ENCODE measurements around the gene RPS8.
A peak's percentile ranks its signal among the peaks of the same experiment; 100 is the strongest.
"Not testable (repeated sequence)": the region's sequence is repeated elsewhere in the genome, so short reads cannot be mapped to it uniquely, and the experiment has no call there.

Gene RPS8

DNA sequence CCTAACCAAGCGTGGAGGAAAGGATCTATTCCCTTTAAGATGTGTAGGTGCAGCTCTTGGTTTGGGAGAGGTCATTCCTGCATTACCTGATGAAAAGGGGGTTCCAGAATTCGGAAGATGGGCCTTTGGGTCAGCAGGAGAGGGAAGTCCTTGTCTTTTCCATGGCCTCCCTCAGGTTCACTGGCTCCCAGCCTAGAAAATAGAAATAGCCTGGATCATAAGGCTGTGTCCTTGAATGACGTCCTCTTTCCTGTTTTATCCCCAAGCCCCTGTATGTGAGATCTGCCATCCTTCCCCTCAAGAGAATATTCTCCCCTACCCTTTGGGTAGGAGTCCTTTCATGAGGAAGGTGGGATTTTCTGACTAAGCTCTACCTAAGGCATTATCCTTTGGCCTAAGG lies 14.5 kb upstream of the RPS8 start:
- H3K9me3 ChIP-seq (ENCODE audit: control extremely low read depth in 1 of 5, control insufficient read depth in 4 of 5, insufficient read depth in 2 of 5, low read depth in 1 of 5, low read length in 4 of 5): no peaks in the 10 kb centered on the region
- no peaks in the 10 kb centered on the region for H3K4me1 ChIP-seq (ENCODE audit: control extremely low read depth in 1 of 4, control insufficient read depth in 4 of 4, insufficient read depth in 4 of 4, low read length in 3 of 4)
- DNase-seq: no peak
- H3K27me3 ChIP-seq (replicated peaks in 2 of 5; ENCODE audit: control insufficient read depth in 4 of 5, insufficient read depth in 5 of 5, low read length in 4 of 5): no peaks in the 10 kb centered on the region
- ChIA-PET POLR2A (interaction anchor here (0.5 to 1.7 kb wide), 2 partner anchors 15 to 34 kb away, joined by 3 to 6 read pairs; partner anchors contain the start of gene RPS8), CTCF (interaction anchor here (0.5 kb wide), 1 partner anchor 16 kb away, joined by 3 read pairs; no protein-coding TSS in a partner anchor)
- peaks cover 12 to 69% (median 51%) of the 10 kb centered on the region in 4 experiments for H3K36me3 ChIP-seq (ENCODE audit: control insufficient read depth in 4 of 4, insufficient read depth in 4 of 4, low read length in 3 of 4)
- H3K4me3 ChIP-seq (ENCODE audit: control insufficient read depth in 1 of 7, extremely low read depth in 1 of 7, insufficient read depth in 4 of 7, low read depth in 2 of 7, low read length in 6 of 7): no peak overlapping the region
- WGBS (ENCODE audit: insufficient coverage): 100% methylated on average over 2 of the region's 3 CpGs
- H3K27ac ChIP-seq (ENCODE audit: insufficient read depth in 1 of 2, low read depth in 1 of 2, low read length in 2 of 2, poor library complexity in 1 of 2, severe bottlenecking in 2 of 2): no peak overlapping the region

DNA sequence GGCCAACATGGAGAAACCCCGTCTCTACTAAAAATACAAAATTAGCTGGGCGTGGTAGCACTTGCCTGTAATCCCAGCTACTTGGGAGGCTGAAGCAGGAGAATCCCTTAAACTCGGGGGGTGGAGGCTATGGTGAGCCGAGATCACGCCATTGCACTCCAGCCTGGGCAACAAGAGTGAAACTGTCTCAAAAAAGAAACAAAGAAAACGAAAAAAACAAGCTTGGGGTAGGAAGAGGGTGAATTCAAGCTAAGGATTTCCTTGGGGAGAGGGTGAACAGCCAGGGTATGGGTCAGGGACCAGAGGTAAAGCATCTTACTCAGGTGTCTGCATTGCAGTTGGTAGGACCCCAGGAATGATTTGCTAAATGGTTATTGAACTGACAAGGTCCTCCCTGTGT lies 8.9 kb upstream of the RPS8 start:
- 99% methylated on average over 6 of the region's 6 CpGs for WGBS (ENCODE audit: insufficient coverage)
- DNase-seq; H3K9me3 ChIP-seq (ENCODE audit: control extremely low read depth in 1 of 5, control insufficient read depth in 4 of 5, insufficient read depth in 2 of 5, low read depth in 1 of 5, low read length in 4 of 5); H3K27ac ChIP-seq (ENCODE audit: insufficient read depth in 1 of 2, low read depth in 1 of 2, low read length in 2 of 2, poor library complexity in 1 of 2, severe bottlenecking in 2 of 2); H3K4me3 ChIP-seq (ENCODE audit: control insufficient read depth in 1 of 7, extremely low read depth in 1 of 7, insufficient read depth in 4 of 7, low read depth in 2 of 7, low read length in 6 of 7); H3K4me1 ChIP-seq (ENCODE audit: control extremely low read depth in 1 of 4, control insufficient read depth in 4 of 4, insufficient read depth in 4 of 4, low read length in 3 of 4); H3K27me3 ChIP-seq (replicated peaks in 2 of 5; ENCODE audit: control insufficient read depth in 4 of 5, insufficient read depth in 5 of 5, low read length in 4 of 5): not testable (repeated sequence)
- ChIA-PET POLR2A (interaction anchor here (0.6 kb wide), 1 partner anchor 86 kb away, joined by 3 read pairs; no protein-coding TSS in a partner anchor), CTCF (interaction anchor here (0.7 to 1.9 kb wide), 6 partner anchors 12 to 53 kb away, joined by 3 to 6 read pairs (median 3); partner anchors contain the start of gene RNU5D-1)
- peaks cover 8 to 47% (median 28%) of the 10 kb centered on the region in 4 experiments for H3K36me3 ChIP-seq (ENCODE audit: control insufficient read depth in 4 of 4, insufficient read depth in 4 of 4, low read length in 3 of 4)

DNA sequence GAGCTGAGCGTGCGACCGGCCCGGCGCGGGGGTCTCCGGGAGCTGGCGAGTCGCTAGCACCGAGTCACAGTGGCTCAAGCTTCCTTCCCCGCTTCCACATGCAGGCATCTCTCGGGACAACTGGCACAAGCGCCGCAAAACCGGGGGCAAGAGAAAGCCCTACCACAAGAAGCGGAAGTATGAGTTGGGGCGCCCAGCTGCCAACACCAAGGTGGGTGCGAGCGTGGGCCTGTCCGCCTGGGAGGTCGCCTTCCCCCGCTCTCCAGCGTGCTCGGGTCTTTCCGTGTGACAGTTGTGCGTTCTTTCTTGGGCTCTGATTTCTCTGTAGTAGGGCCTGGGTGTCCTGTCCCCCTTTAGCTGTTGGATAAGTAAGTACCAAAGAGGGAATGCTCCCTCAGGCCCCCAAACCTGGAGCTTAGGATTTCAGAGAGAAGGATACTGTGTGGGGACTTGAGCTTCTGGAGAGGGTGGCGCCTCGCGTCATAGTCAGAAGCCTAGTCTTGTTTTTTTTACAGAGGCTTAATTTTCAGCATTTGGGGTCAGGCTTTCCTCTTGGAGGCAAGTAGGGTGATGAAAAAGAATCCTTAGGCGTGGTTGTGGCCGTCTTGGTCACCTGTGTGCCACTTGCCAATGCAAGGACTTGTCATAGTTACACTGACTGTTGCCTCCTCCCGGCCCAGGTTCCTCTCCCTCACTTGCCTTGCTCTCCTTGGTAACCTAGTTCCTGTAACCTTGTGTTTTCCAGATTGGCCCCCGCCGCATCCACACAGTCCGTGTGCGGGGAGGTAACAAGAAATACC lies 790 bp downstream of the RPS8 start:
- peak in 2 of 3 donors; percentile 23 to 62 for DNase-seq
- Histone ChIP-seq H3K36me3 (ENCODE audit: control insufficient read depth in 4 of 4, insufficient read depth in 4 of 4, low read length in 3 of 4) (peaks cover 5 to 46% (median 32%) of the 10 kb centered on the region in 4 experiments), H3K27me3 (replicated peaks in 2 of 5; ENCODE audit: control insufficient read depth in 4 of 5, insufficient read depth in 5 of 5, low read length in 4 of 5) (no peaks in the 10 kb centered on the region), H3K27ac (ENCODE audit: insufficient read depth in 1 of 2, low read depth in 1 of 2, low read length in 2 of 2, poor library complexity in 1 of 2, severe bottlenecking in 2 of 2) (peak overlapping the region; percentile 90 to 96), H3K4me1 (ENCODE audit: control extremely low read depth in 1 of 4, control insufficient read depth in 4 of 4, insufficient read depth in 4 of 4, low read length in 3 of 4) (peaks cover 0 to 34% (median 29%) of the 10 kb centered on the region in 4 experiments), H3K4me3 (ENCODE audit: control insufficient read depth in 1 of 7, extremely low read depth in 1 of 7, insufficient read depth in 4 of 7, low read depth in 2 of 7, low read length in 6 of 7) (peak overlapping the region; percentile 68 to 93 (median 86)), H3K9me3 (ENCODE audit: control extremely low read depth in 1 of 5, control insufficient read depth in 4 of 5, insufficient read depth in 2 of 5, low read depth in 1 of 5, low read length in 4 of 5) (no peaks in the 10 kb centered on the region)
- ChIA-PET CTCF (interaction anchor here (0.6 to 1.8 kb wide), 5 partner anchors 9 to 54 kb away, joined by 3 to 6 read pairs (median 4); no protein-coding TSS in a partner anchor), POLR2A (interaction anchor here (0.6 to 2.5 kb wide), 9 partner anchors 9 to 54 kb away, joined by 3 to 23 read pairs (median 6); partner anchors contain the start of genes PLK3 and RNU5D-1)
- 11% methylated on average over 28 of the region's 36 CpGs for WGBS (ENCODE audit: insufficient coverage)

DNA sequence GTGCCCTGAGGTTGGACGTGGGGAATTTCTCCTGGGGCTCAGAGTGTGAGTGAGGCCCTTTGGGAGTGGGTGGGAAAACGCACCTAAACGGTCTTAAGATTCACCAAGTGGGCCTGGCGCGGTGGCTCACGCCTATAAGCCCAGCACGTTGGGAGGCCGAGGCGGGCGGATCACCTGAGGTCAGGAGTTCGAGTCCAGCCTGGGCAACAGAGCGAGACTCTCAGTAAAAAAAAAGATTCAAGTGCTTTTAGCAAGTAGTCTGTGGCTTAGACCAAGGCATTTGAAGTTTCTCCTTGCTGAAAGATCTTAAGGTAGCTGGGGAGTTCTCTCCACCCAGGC lies 1.4 kb downstream of the RPS8 start:
- H3K36me3 ChIP-seq (ENCODE audit: control insufficient read depth in 4 of 4, insufficient read depth in 4 of 4, low read length in 3 of 4): peaks cover 10 to 51% (median 36%) of the 10 kb centered on the region in 4 experiments
- H3K4me1 ChIP-seq (ENCODE audit: control extremely low read depth in 1 of 4, control insufficient read depth in 4 of 4, insufficient read depth in 4 of 4, low read length in 3 of 4): peaks cover 0 to 34% (median 29%) of the 10 kb centered on the region in 4 experiments
- no peaks in the 10 kb centered on the region for H3K27me3 ChIP-seq (replicated peaks in 2 of 5; ENCODE audit: control insufficient read depth in 4 of 5, insufficient read depth in 5 of 5, low read length in 4 of 5)
- DNase-seq: no peak
- CTCF ChIA-PET: interaction anchor here (0.6 to 1.8 kb wide), 2 partner anchors 40 to 42 kb away, joined by 3 to 4 read pairs; no protein-coding TSS in a partner anchor
- POLR2A ChIA-PET: interaction anchor here (1.3 to 2.5 kb wide), 5 partner anchors 9 to 55 kb away, joined by 3 to 23 read pairs (median 9); partner anchors contain the start of gene RNU5D-1
- H3K27ac ChIP-seq (ENCODE audit: insufficient read depth in 1 of 2, low read depth in 1 of 2, low read length in 2 of 2, poor library complexity in 1 of 2, severe bottlenecking in 2 of 2): peak overlapping the region; percentile 90 to 96
- WGBS (ENCODE audit: insufficient coverage): 75% methylated on average over 11 of the region's 12 CpGs
- peak overlapping the region in 6 of 7 experiments; percentile 68 to 93 (median 86) for H3K4me3 ChIP-seq (ENCODE audit: control insufficient read depth in 1 of 7, extremely low read depth in 1 of 7, insufficient read depth in 4 of 7, low read depth in 2 of 7, low read length in 6 of 7)
- H3K9me3 ChIP-seq (ENCODE audit: control extremely low read depth in 1 of 5, control insufficient read depth in 4 of 5, insufficient read depth in 2 of 5, low read depth in 1 of 5, low read length in 4 of 5): no peaks in the 10 kb centered on the region

DNA sequence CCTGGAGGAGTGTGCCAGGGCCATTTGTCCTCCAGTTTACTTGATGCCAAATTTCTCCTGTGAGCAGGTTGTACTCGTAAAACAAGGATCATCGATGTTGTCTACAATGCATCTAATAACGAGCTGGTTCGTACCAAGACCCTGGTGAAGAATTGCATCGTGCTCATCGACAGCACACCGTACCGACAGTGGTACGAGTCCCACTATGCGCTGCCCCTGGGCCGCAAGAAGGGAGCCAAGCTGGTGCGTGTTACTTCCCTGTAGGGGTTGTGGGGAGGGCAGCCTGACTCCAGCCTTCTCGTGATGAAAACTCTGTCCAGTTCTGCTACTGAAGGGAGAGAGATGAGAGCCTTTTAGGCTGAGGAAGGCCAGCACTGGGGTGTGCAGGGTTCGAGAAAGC lies 2.2 kb downstream of the RPS8 start:
- CTCF ChIA-PET: interaction anchor here (1.1 to 1.4 kb wide), 2 partner anchors 10 kb away, joined by 3 to 5 read pairs; partner anchors contain the start of gene BEST4
- POLR2A ChIA-PET: no interaction called here
- no peaks in the 10 kb centered on the region for H3K27me3 ChIP-seq (replicated peaks in 2 of 5; ENCODE audit: control insufficient read depth in 4 of 5, insufficient read depth in 5 of 5, low read length in 4 of 5)
- H3K36me3 ChIP-seq (ENCODE audit: control insufficient read depth in 4 of 4, insufficient read depth in 4 of 4, low read length in 3 of 4): peaks cover 10 to 51% (median 37%) of the 10 kb centered on the region in 4 experiments
- peak overlapping the region in 1 of 7 experiments; percentile 92 for H3K4me3 ChIP-seq (ENCODE audit: control insufficient read depth in 1 of 7, extremely low read depth in 1 of 7, insufficient read depth in 4 of 7, low read depth in 2 of 7, low read length in 6 of 7)
- DNase-seq: no peak
- H3K27ac ChIP-seq (ENCODE audit: insufficient read depth in 1 of 2, low read depth in 1 of 2, low read length in 2 of 2, poor library complexity in 1 of 2, severe bottlenecking in 2 of 2): peak overlapping the region in 1 of 2 experiments; percentile 96
- H3K4me1 ChIP-seq (ENCODE audit: control extremely low read depth in 1 of 4, control insufficient read depth in 4 of 4, insufficient read depth in 4 of 4, low read length in 3 of 4): peaks cover 0 to 34% (median 29%) of the 10 kb centered on the region in 4 experiments
- no peaks in the 10 kb centered on the region for H3K9me3 ChIP-seq (ENCODE audit: control extremely low read depth in 1 of 5, control insufficient read depth in 4 of 5, insufficient read depth in 2 of 5, low read depth in 1 of 5, low read length in 4 of 5)
- WGBS (ENCODE audit: insufficient coverage): 91% methylated on average over 13 of the region's 14 CpGs

DNA sequence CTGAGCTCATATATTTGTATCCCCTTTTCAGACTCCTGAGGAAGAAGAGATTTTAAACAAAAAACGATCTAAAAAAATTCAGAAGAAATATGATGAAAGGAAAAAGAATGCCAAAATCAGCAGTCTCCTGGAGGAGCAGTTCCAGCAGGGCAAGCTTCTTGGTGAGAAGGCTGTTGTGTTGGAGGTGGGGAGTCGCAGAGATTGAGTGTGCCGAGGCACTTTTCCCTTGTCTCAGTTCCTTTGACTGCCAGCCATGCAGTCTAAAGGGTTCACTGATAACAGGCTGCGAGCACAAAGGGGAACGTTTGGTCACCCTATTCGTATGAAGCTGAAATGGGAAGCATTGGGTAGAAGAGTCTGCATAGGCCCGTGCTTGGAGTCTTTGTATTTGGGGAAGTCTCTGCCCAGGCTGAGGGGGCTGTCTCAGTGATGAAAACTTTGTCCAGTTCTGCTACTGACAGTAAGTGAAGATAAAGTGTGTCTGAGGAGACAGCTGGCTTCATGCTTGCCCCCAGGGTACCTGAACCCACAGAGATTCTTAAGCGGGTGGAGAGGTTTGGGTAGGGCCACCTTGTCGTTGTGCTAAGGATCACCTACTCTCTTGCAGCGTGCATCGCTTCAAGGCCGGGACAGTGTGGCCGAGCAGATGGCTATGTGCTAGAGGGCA lies 2.8 kb downstream of the RPS8 start:
- CTCF ChIA-PET: interaction anchor here (1.1 to 1.4 kb wide), 2 partner anchors 10 to 11 kb away, joined by 3 to 5 read pairs; partner anchors contain the start of gene BEST4
- H3K27ac ChIP-seq (ENCODE audit: insufficient read depth in 1 of 2, low read depth in 1 of 2, low read length in 2 of 2, poor library complexity in 1 of 2, severe bottlenecking in 2 of 2): peak overlapping the region in 1 of 2 experiments; percentile 96
- H3K27me3 ChIP-seq (replicated peaks in 2 of 5; ENCODE audit: control insufficient read depth in 4 of 5, insufficient read depth in 5 of 5, low read length in 4 of 5): no peaks in the 10 kb centered on the region
- 83% methylated on average over 12 of the region's 13 CpGs for WGBS (ENCODE audit: insufficient coverage)
- no peaks in the 10 kb centered on the region for H3K9me3 ChIP-seq (ENCODE audit: control extremely low read depth in 1 of 5, control insufficient read depth in 4 of 5, insufficient read depth in 2 of 5, low read depth in 1 of 5, low read length in 4 of 5)
- H3K4me3 ChIP-seq (ENCODE audit: control insufficient read depth in 1 of 7, extremely low read depth in 1 of 7, insufficient read depth in 4 of 7, low read depth in 2 of 7, low read length in 6 of 7): peak overlapping the region in 1 of 7 experiments; percentile 92
- no peak for DNase-seq
- POLR2A ChIA-PET: no interaction called here
- peaks cover 0 to 34% (median 31%) of the 10 kb centered on the region in 4 experiments for H3K4me1 ChIP-seq (ENCODE audit: control extremely low read depth in 1 of 4, control insufficient read depth in 4 of 4, insufficient read depth in 4 of 4, low read length in 3 of 4)
- peaks cover 10 to 51% (median 37%) of the 10 kb centered on the region in 4 experiments for H3K36me3 ChIP-seq (ENCODE audit: control insufficient read depth in 4 of 4, insufficient read depth in 4 of 4, low read length in 3 of 4)

Measured in common myeloid progenitor, CD34-positive (primary cell).